Gastroesophageal sphincter (tissue), 4 donors: ENCODE measurements around the gene NRIP2. TPM values are rescaled to one million over a fixed set of nuclear protein-coding genes. Genes with fewer than 3 reads are reported as not detected.

Experiments used
- ATAC-seq: fragments of 150-250 bp; one replicate; pipeline ENCODE4 v1.9.1; 2016; ENCODE audit warnings: mild to moderate bottlenecking, moderate library complexity
- H3K27ac ChIP-seq, 4 donors: fragments of 200-600 bp; sonication (generic) in 3 of 4; 1 replicate in 3 of 4; 2 replicates in 1 of 4; pipeline ENCODE4 v1.5.1; 2016 to 2019
- H3K27me3 ChIP-seq: fragments of 200-600 bp; sonication (generic); one replicate; pipeline ENCODE4 v1.5.1; 2019
- H3K36me3 ChIP-seq, 2 donors: fragments of 200-600 bp; sonication (generic); one replicate each; pipeline ENCODE4 v1.5.1; 2019; ENCODE audit warnings: control low read depth in 1 of 2
- H3K4me1 ChIP-seq, 3 donors: fragments of 200-600 bp; sonication (generic); 1 replicate in 2 of 3; 2 replicates in 1 of 3; pipeline ENCODE4 v1.5.1; 2016 to 2019; ENCODE audit warnings: control low read depth in 2 of 3
- H3K4me3 ChIP-seq, 2 donors: fragments of 200-600 bp; sonication (generic); one replicate each; pipeline ENCODE4 v1.5.1; 2019; ENCODE audit warnings: mild to moderate bottlenecking in 1 of 2, moderate library complexity in 1 of 2
- H3K9me3 ChIP-seq, 3 donors: fragments of 200-600 bp; sonication (generic); one replicate each; pipeline ENCODE4 v1.5.1; 2017 to 2019; ENCODE audit warnings: control low read depth in 2 of 3
- CTCF ChIP-seq, 4 experiments: fragments of 200-600 bp in 2 of 4; fragments of 450-650 bp in 2 of 4; sonication (generic) in 1 of 4; IDR thresholded peaks; one replicate each; pipeline ENCODE4 v1.5.1; 2017 to 2019; ENCODE audit warnings: antibody characterized with exemption in 4 of 4, mild to moderate bottlenecking in 2 of 4, moderate library complexity in 2 of 4
- EP300 ChIP-seq: sonication (generic); formaldehyde crosslinking; IDR thresholded peaks from one replicate; pipeline ENCODE4 v1.6.1; 2017; ENCODE audit warnings: antibody characterized with exemption, mild to moderate bottlenecking
- POLR2A ChIP-seq, 2 donors: fragments of 450-650 bp; IDR thresholded peaks; one replicate each; pipeline ENCODE4 v1.6.1; 2017; ENCODE audit warnings: antibody characterized with exemption in 2 of 2, mild to moderate bottlenecking in 2 of 2, moderate library complexity in 1 of 2
- POLR2AphosphoS5 ChIP-seq: sonication (generic); formaldehyde crosslinking; IDR thresholded peaks from one replicate; pipeline ENCODE4 v1.6.1; 2017; ENCODE audit warnings: antibody characterized with exemption
- WGBS, 2 donors: methylation state at CpG; one replicate each; pipeline ENCODE4 v1.1.5; 2018; ENCODE audit warnings: low coverage in 1 of 2; 5-methylcytosine and 5-hydroxymethylcytosine counted together
- total RNA-seq, 4 donors: library from RNA; depleted of rRNA; stranded (reverse); fragments of >200 nt; gene quantifications; one replicate each; pipeline ENCODE4 v1.1.0, GENCODE V29; 2016

NRIP2 gene
- 1 to 10 TPM; 1.4 to 5.7 (median 1.9) TPM for total RNA-seq

GRCh38 chr12:2834581-2835491, at the start of gene NRIP2:
NRIP2 (minus strand) TSS chr12:2835035; CDS start chr12:2834983, 52 bp downstream.
- H3K27ac ChIP-seq: peak within 1 kb of the TSS in 3 of 4 donors; percentile 16 to 69 (median 37)
- WGBS, 2 donors: 1 to 9% methylated on average over 7 to 14 of the region's 32 CpGs
- peaks cover 24% of the 10 kb centered on the region for H3K27me3 ChIP-seq
- no peaks in the 10 kb centered on the region for H3K9me3 ChIP-seq
- no peak for TF ChIP-seq POLR2A (IDR thresholded peaks at IDR 0.05)
- no peak for TF ChIP-seq CTCF (IDR thresholded peaks at IDR 0.05)
- no peak for TF ChIP-seq EP300
- no peak for TF ChIP-seq POLR2AphosphoS5
- peaks cover 0 to 44% of the 10 kb centered on the region in 2 donors for H3K36me3 ChIP-seq
- H3K4me3 ChIP-seq: peak within 1 kb of the TSS in 1 of 2 donors; percentile 38
- peaks cover 0 to 13% (median 10%) of the 10 kb centered on the region in 3 donors for H3K4me1 ChIP-seq
- peak; percentile 55 for ATAC-seq

DNA sequence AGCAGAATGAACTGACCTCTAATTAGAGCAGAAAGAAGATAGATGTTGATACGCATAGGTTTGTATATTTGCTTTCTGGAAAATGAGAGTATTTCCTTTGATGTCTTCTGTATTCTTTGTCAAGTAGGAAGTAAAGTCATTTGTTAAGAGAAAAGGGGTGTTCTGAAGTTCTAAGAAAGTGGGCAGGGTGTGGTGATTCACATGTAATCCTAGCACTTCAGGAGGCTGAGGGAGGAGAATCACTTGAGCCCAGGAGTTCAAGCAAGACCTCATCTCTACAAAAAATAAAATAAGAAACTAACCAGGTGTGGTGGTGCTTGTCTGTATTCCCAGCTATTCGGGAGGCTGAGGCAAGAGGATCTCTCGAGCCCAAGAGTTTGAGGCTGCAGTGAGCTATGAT, 45.0 kb upstream of the NRIP2 start:
- peaks cover 0 to 27% (median 13%) of the 10 kb centered on the region in 3 donors for H3K4me1 ChIP-seq
- WGBS, 2 donors: 95 to 97% methylated on average over 3 of the region's 3 CpGs
- no peaks in the 10 kb centered on the region for H3K9me3 ChIP-seq
- no peak for TF ChIP-seq EP300
- no peak for TF ChIP-seq CTCF (IDR thresholded peaks at IDR 0.05)
- TF ChIP-seq POLR2A (IDR thresholded peaks at IDR 0.05): no peak
- no peak overlapping the region for H3K4me3 ChIP-seq
- H3K27ac ChIP-seq: no peak overlapping the region
- no peaks in the 10 kb centered on the region for H3K27me3 ChIP-seq
- ATAC-seq: no peak
- H3K36me3 ChIP-seq: no peaks in the 10 kb centered on the region

DNA sequence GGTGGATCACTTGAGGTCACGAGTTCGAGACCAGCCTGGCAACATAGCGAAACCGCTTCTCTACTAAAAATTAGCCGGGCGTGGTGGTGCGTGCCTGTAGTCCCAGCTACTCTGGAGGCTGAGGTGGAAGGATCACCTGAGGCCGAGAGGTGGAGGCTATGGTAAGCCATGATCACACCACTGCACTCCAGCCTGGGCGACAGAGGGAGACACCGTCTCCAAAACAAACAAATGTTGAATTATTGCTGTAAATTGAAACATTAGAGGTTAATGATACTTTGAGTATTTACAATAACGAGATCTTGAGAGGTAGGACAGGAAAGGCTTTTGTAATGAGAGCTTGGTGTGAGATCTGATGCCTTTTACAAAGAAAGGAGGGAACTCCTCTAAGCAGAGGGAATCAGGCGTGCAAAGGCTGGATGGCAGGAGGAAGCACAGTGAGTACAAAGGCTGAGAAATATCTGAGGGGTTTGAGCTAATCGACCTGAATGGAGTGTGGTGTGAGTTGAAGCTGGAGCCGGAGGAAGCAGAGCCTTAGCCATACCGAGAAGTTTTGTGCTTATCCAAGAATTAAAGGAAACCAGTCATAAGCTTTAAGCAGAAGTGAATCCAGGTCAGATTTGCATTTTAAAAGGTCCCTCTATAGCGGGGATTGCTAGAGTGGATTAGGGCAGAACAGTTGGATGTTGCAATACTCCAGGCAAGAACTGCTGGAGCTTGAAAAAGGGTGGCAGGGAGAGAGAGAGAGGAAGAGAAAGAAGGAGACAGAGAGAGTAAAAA, 43.3 kb upstream of the NRIP2 start:
- Histone ChIP-seq H3K4me3 (peak overlapping the region; percentile 62 to 92), H3K27me3 (no peaks in the 10 kb centered on the region), H3K27ac (peak overlapping the region; percentile 53 to 95 (median 94)), H3K36me3 (no peaks in the 10 kb centered on the region), H3K4me1 (peaks cover 0 to 27% (median 13%) of the 10 kb centered on the region in 3 donors), H3K9me3 (no peaks in the 10 kb centered on the region)
- 9 to 28% methylated on average over 6 to 8 of the region's 16 CpGs for WGBS, 2 donors
- no peak for TF ChIP-seq POLR2AphosphoS5
- TF ChIP-seq CTCF (IDR thresholded peaks at IDR 0.05): no peak
- TF ChIP-seq POLR2A (IDR thresholded peaks at IDR 0.05): no peak
- TF ChIP-seq EP300: no peak
- no peak for ATAC-seq

GRCh38 chr12:2877047-2877952, 42.5 kb upstream of the NRIP2 start, which contains the start of the genes FOXM1 and RHNO1:
FOXM1 (minus strand) TSS chr12:2877174; CDS start chr12:2874478, 2,696 bp downstream.
RHNO1 (plus strand) TSS chr12:2877223; CDS start chr12:2885367, 8,144 bp downstream.
- TF ChIP-seq POLR2AphosphoS5 (peak; percentile 69), CTCF (IDR thresholded peaks at IDR 0.05) (peak in 3 of 4 experiments; percentile 26 to 31 (median 31)), POLR2A (IDR thresholded peaks at IDR 0.05) (peak in 1 of 2 donors; percentile 44), EP300 (no peak)
- H3K27ac ChIP-seq: peak within 1 kb of the TSS; percentile 53 to 95 (median 94)
- peaks cover 0 to 27% (median 13%) of the 10 kb centered on the region in 3 donors for H3K4me1 ChIP-seq
- H3K4me3 ChIP-seq: peak within 1 kb of the TSS; percentile 62 to 92
- WGBS, 2 donors: 1% methylated on average over 13 of the region's 70 CpGs
- no peaks in the 10 kb centered on the region for H3K27me3 ChIP-seq
- H3K36me3 ChIP-seq: no peaks in the 10 kb centered on the region
- peak; percentile 93 for ATAC-seq
- H3K9me3 ChIP-seq: no peaks in the 10 kb centered on the region
